Stimulated activated naive CD8-positive, alpha-beta T cell treated with anti-CD3 and anti-CD28 coated beads, Interleukin-15, amount 100 ng/mL, for 72 hours (primary cell): Measurements from ENCODE around the gene RIPOR2.

Experiments used
- ATAC-seq: fragments of 150-1000 bp; cut with Tn5 transposase; 2 replicates; pipeline ENCODE4 v1.10.0; 2021; ENCODE audit warnings: mild to moderate bottlenecking, moderate library complexity
- DNase-seq, 2 donors: peaks; one replicate each; pipeline ENCODE4 v3.0.0; 2021 to 2022
- H3K27ac Mint-ChIP-seq, 2 donors: one replicate each; pipeline ENCODE4 v1.8.0; 2022; ENCODE audit warnings: mild to moderate bottlenecking in 2 of 2, mixed read lengths in 2 of 2, moderate library complexity in 2 of 2
- H3K27me3 Mint-ChIP-seq: one replicate; pipeline ENCODE4 v1.8.0; 2022; ENCODE audit warnings: mixed read lengths
- H3K4me1 Mint-ChIP-seq: one replicate; pipeline ENCODE4 v1.8.0; 2022; ENCODE audit warnings: mild to moderate bottlenecking, mixed read lengths
- H3K4me3 Mint-ChIP-seq, 2 donors: one replicate each; pipeline ENCODE4 v1.8.0; 2022; ENCODE audit warnings: mild to moderate bottlenecking in 2 of 2, mixed read lengths in 2 of 2, moderate library complexity in 1 of 2
- H3K9me3 Mint-ChIP-seq, 2 donors: one replicate each; pipeline ENCODE4 v1.8.0; 2022; ENCODE audit warnings: mixed read lengths in 2 of 2

RIPOR2 gene

GRCh38 chr6:24824142-24824938, 111.4 kb downstream of the RIPOR2 start:
- Mint-ChIP-seq H3K27ac (no peak overlapping the region), H3K4me3 (no peak overlapping the region), H3K27me3 (no peaks in the 10 kb centered on the region)

GRCh38 chr6:24823185-24823584, 112.6 kb downstream of the RIPOR2 start:
- H3K9me3 Mint-ChIP-seq, result no peaks in the 10 kb centered on the region
- ATAC-seq, result no peak
- H3K27ac Mint-ChIP-seq, result peak overlapping the region in 1 of 2 donors; percentile 33
- no peak overlapping the region for H3K4me3 Mint-ChIP-seq
- DNase-seq, result no peak
- H3K4me1 Mint-ChIP-seq, result peaks cover 14% of the 10 kb centered on the region
- H3K27me3 Mint-ChIP-seq, result no peaks in the 10 kb centered on the region

More at GRCh38 chr6:24824142-24824938, 111.4 kb downstream of the RIPOR2 start:
- no peak for DNase-seq
- Mint-ChIP-seq H3K4me1 (peaks cover 14% of the 10 kb centered on the region), H3K9me3 (no peaks in the 10 kb centered on the region)
- ATAC-seq, result no peak

- Mint-ChIP-seq H3K4me3 (no peak overlapping the region), H3K9me3 (no peaks in the 10 kb centered on the region), H3K4me1 (peaks cover 14% of the 10 kb centered on the region), H3K27ac (no peak overlapping the region), H3K27me3 (no peaks in the 10 kb centered on the region)
- DNase-seq (no peak), ATAC-seq (no peak)
Measured at GRCh38 chr6:24822696-24823095, 113.1 kb downstream of the RIPOR2 start.

GRCh38 chr6:24821860-24822444, 113.8 kb downstream of the RIPOR2 start:
- H3K9me3 Mint-ChIP-seq, result no peaks in the 10 kb centered on the region
- peak overlapping the region in 1 of 2 donors; percentile 88 for H3K27ac Mint-ChIP-seq
- no peak overlapping the region for H3K4me3 Mint-ChIP-seq
- DNase-seq, result no peak
- ATAC-seq, result no peak
- H3K27me3 Mint-ChIP-seq, result no peaks in the 10 kb centered on the region
- H3K4me1 Mint-ChIP-seq, result peaks cover 8% of the 10 kb centered on the region

GRCh38 chr6:24818346-24818745, 117.4 kb downstream of the RIPOR2 start:
- Mint-ChIP-seq H3K9me3 (no peaks in the 10 kb centered on the region), H3K27me3 (no peaks in the 10 kb centered on the region), H3K27ac (peak overlapping the region in 1 of 2 donors; percentile 25), H3K4me1 (peaks cover 8% of the 10 kb centered on the region), H3K4me3 (no peak overlapping the region)
- no peak for DNase-seq
- no peak for ATAC-seq

- ATAC-seq, result no peak
- peak overlapping the region in 1 of 2 donors; percentile 27 for H3K27ac Mint-ChIP-seq
Measured at GRCh38 chr6:24809728-24810127, 126.0 kb downstream of the RIPOR2 start.

GRCh38 chr6:24807584-24807983, 128.2 kb downstream of the RIPOR2 start:
- ATAC-seq, result no peak
- Mint-ChIP-seq H3K4me3 (no peak overlapping the region), H3K27ac (peak overlapping the region in 1 of 2 donors; percentile 58), H3K9me3 (no peaks in the 10 kb centered on the region), H3K4me1 (no peaks in the 10 kb centered on the region), H3K27me3 (no peaks in the 10 kb centered on the region)
- DNase-seq, result no peak

More at GRCh38 chr6:24809728-24810127, 126.0 kb downstream of the RIPOR2 start:
- H3K4me1 Mint-ChIP-seq, result no peaks in the 10 kb centered on the region
- no peak overlapping the region for H3K4me3 Mint-ChIP-seq
- H3K27me3 Mint-ChIP-seq, result no peaks in the 10 kb centered on the region
- no peak for DNase-seq
- H3K9me3 Mint-ChIP-seq, result no peaks in the 10 kb centered on the region

GRCh38 chr6:24802271-24803059, 133.3 kb downstream of the RIPOR2 start:
- no peaks in the 10 kb centered on the region for H3K27me3 Mint-ChIP-seq
- DNase-seq, result no peak
- H3K9me3 Mint-ChIP-seq, result no peaks in the 10 kb centered on the region
- peak overlapping the region in 1 of 2 donors; percentile 35 for H3K27ac Mint-ChIP-seq
- ATAC-seq, result no peak
- H3K4me1 Mint-ChIP-seq, result peaks cover 6% of the 10 kb centered on the region
- no peak overlapping the region for H3K4me3 Mint-ChIP-seq

- no peak overlapping the region for H3K4me3 Mint-ChIP-seq
- H3K4me1 Mint-ChIP-seq, result peaks cover 17% of the 10 kb centered on the region
- no peaks in the 10 kb centered on the region for H3K9me3 Mint-ChIP-seq
- peak overlapping the region in 1 of 2 donors; percentile 28 for H3K27ac Mint-ChIP-seq
- no peak for ATAC-seq
- H3K27me3 Mint-ChIP-seq, result no peaks in the 10 kb centered on the region
- DNase-seq, result no peak
Measured at GRCh38 chr6:24799541-24799915, 136.2 kb downstream of the RIPOR2 start.

GRCh38 chr6:24798740-24799540, 136.8 kb downstream of the RIPOR2 start, which contains the start of gene ARMH2:
ARMH2 (minus strand) TSS chr6:24798917; CDS start chr6:24798857, 60 bp downstream.
- ATAC-seq (no peak), DNase-seq (no peak)
- no peaks in the 10 kb centered on the region for H3K9me3 Mint-ChIP-seq
- no peak within 1 kb of the TSS for H3K4me3 Mint-ChIP-seq
- peaks cover 17% of the 10 kb centered on the region for H3K4me1 Mint-ChIP-seq
- no peaks in the 10 kb centered on the region for H3K27me3 Mint-ChIP-seq
- H3K27ac Mint-ChIP-seq, result peak within 1 kb of the TSS in 1 of 2 donors; percentile 28

- ATAC-seq (no peak), DNase-seq (no peak)
- no peak overlapping the region for H3K4me3 Mint-ChIP-seq
- H3K9me3 Mint-ChIP-seq, result no peaks in the 10 kb centered on the region
- H3K27ac Mint-ChIP-seq, result no peak overlapping the region
- no peaks in the 10 kb centered on the region for H3K27me3 Mint-ChIP-seq
- peaks cover 17% of the 10 kb centered on the region for H3K4me1 Mint-ChIP-seq
Measured at GRCh38 chr6:24797596-24798216, 138.1 kb downstream of the RIPOR2 start.

- peaks cover 17% of the 10 kb centered on the region for H3K4me1 Mint-ChIP-seq
- ATAC-seq (peak; percentile 58), DNase-seq (no peak)
- no peaks in the 10 kb centered on the region for H3K9me3 Mint-ChIP-seq
- peak overlapping the region in 1 of 2 donors; percentile 2 for H3K4me3 Mint-ChIP-seq
- H3K27ac Mint-ChIP-seq, result no peak overlapping the region
- H3K27me3 Mint-ChIP-seq, result no peaks in the 10 kb centered on the region
Measured at GRCh38 chr6:24796616-24797290, 139.0 kb downstream of the RIPOR2 start.

- no peak overlapping the region for H3K27ac Mint-ChIP-seq
- H3K4me3 Mint-ChIP-seq, result no peak overlapping the region
- peaks cover 17% of the 10 kb centered on the region for H3K4me1 Mint-ChIP-seq
- no peak for DNase-seq
- H3K9me3 Mint-ChIP-seq, result no peaks in the 10 kb centered on the region
- ATAC-seq, result no peak
- no peaks in the 10 kb centered on the region for H3K27me3 Mint-ChIP-seq
Measured at GRCh38 chr6:24795106-24795505, 140.7 kb downstream of the RIPOR2 start.

- ATAC-seq (peak; percentile 68), DNase-seq (no peak)
- Mint-ChIP-seq H3K27me3 (no peaks in the 10 kb centered on the region), H3K4me1 (peaks cover 20% of the 10 kb centered on the region), H3K9me3 (no peaks in the 10 kb centered on the region), H3K27ac (no peak overlapping the region), H3K4me3 (no peak overlapping the region)
Measured at GRCh38 chr6:24788031-24788665, 147.6 kb downstream of the RIPOR2 start.
